Measurements from ENCODE around the gene MSI2. TPM values are rescaled to one million over a fixed set of nuclear protein-coding genes. Genes with fewer than 3 reads are reported as not detected.

The MSI2 gene
- total and polyA plus RNA-seq, 2 donors, result 25.3 to 52.5 TPM

DNA sequence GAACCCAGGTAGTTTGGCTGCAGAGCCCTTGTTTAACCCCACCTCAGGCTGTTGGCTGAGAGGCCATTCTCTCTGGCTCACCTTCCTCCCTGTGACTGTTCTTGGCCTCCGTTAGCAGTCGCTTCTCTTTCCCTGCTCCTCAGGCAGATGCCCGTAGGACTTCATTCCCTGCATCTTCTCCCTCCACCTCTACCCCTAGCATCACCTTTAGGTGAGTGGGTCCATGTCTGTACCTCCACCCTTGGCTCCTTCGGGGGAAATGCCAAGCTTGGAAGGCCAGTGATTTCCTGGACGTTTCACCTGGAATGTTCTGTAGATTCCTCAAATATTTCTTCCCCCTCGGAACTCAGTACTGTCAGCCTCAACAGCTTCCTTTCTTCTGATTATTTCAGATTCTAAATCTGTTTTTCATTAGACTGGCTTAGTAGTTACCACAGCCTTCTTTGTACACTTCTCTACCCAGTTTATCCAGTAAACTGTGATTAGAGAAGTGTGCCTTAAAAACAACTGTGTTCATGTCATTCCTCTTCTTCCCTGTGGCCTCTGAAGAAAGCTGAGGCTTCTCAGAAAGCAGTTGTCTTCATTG is 227.9 kb downstream of the MSI2 start:
- H3K4me1 ChIP-seq (ENCODE audit: control insufficient read depth in 2 of 2, insufficient read depth in 2 of 2, low read length in 2 of 2), result peaks cover 78 to 94% of the 10 kb centered on the region in 2 donors
- H3K36me3 ChIP-seq (ENCODE audit: control insufficient read depth in 2 of 2, insufficient read depth in 2 of 2, low read length in 1 of 2), result peaks cover 0 to 14% of the 10 kb centered on the region in 2 donors
- 94% methylated on average over 6 of the region's 6 CpGs for WGBS
- peak overlapping the region in 1 of 2 donors; percentile 19 for H3K4me3 ChIP-seq (ENCODE audit: low read length in 2 of 2)
- H3K27me3 ChIP-seq (ENCODE audit: control insufficient read depth in 2 of 2, insufficient read depth in 1 of 2, low read length in 1 of 2), result no peaks in the 10 kb centered on the region
- peak overlapping the region in 1 of 2 donors; percentile 92 for H3K27ac ChIP-seq (ENCODE audit: low read depth in 1 of 2, low read length in 1 of 2)
- DNase-seq (ENCODE audit: low read depth in 6 of 9, low spot score in 9 of 9), result no peak
- H3K9me3 ChIP-seq (ENCODE audit: control insufficient read depth in 2 of 2, insufficient read depth in 1 of 2, low read length in 1 of 2), result no peaks in the 10 kb centered on the region

- no peaks in the 10 kb centered on the region for H3K27me3 ChIP-seq (ENCODE audit: control insufficient read depth in 2 of 2, insufficient read depth in 1 of 2, low read length in 1 of 2)
- peak overlapping the region in 1 of 2 donors; percentile 19 for H3K4me3 ChIP-seq (ENCODE audit: low read length in 2 of 2)
- 43% methylated on average over 10 of the region's 10 CpGs for WGBS
- no peaks in the 10 kb centered on the region for H3K9me3 ChIP-seq (ENCODE audit: control insufficient read depth in 2 of 2, insufficient read depth in 1 of 2, low read length in 1 of 2)
- H3K36me3 ChIP-seq (ENCODE audit: control insufficient read depth in 2 of 2, insufficient read depth in 2 of 2, low read length in 1 of 2), result peaks cover 0 to 9% of the 10 kb centered on the region in 2 donors
- H3K27ac ChIP-seq (ENCODE audit: low read depth in 1 of 2, low read length in 1 of 2), result peak overlapping the region; percentile 60 to 92
- peaks cover 80 to 94% of the 10 kb centered on the region in 2 donors for H3K4me1 ChIP-seq (ENCODE audit: control insufficient read depth in 2 of 2, insufficient read depth in 2 of 2, low read length in 2 of 2)
- DNase-seq (ENCODE audit: low read depth in 6 of 9, low spot score in 9 of 9), result peak in 1 of 9 donors; percentile 67
Observed at GRCh38 chr17:57484826-57485565, 228.7 kb downstream of the MSI2 start.

DNA sequence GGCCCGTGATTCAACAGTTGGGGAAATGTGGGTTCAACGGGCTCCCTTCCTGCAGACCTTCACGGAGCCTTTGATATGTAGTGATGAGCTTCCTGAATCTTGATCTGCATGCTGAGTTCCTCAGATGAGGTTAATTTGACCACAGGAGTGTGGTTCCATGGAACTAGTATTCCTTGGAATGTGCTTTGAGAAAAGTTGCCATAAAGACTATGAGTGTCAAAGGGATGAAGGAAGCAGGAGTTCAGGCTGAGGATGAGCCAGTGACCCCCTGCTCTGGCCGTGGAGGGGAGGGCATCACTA is 229.2 kb downstream of the MSI2 start:
- no peak overlapping the region for H3K4me3 ChIP-seq (ENCODE audit: low read length in 2 of 2)
- WGBS, result 18% methylated on average over 4 of the region's 4 CpGs
- H3K27me3 ChIP-seq (ENCODE audit: control insufficient read depth in 2 of 2, insufficient read depth in 1 of 2, low read length in 1 of 2), result no peaks in the 10 kb centered on the region
- no peaks in the 10 kb centered on the region for H3K9me3 ChIP-seq (ENCODE audit: control insufficient read depth in 2 of 2, insufficient read depth in 1 of 2, low read length in 1 of 2)
- no peak for DNase-seq (ENCODE audit: low read depth in 6 of 9, low spot score in 9 of 9)
- H3K4me1 ChIP-seq (ENCODE audit: control insufficient read depth in 2 of 2, insufficient read depth in 2 of 2, low read length in 2 of 2), result peaks cover 80 to 94% of the 10 kb centered on the region in 2 donors
- peaks cover 0 to 9% of the 10 kb centered on the region in 2 donors for H3K36me3 ChIP-seq (ENCODE audit: control insufficient read depth in 2 of 2, insufficient read depth in 2 of 2, low read length in 1 of 2)
- peak overlapping the region; percentile 55 to 92 for H3K27ac ChIP-seq (ENCODE audit: low read depth in 1 of 2, low read length in 1 of 2)

- Histone ChIP-seq H3K27ac (ENCODE audit: low read depth in 1 of 2, low read length in 1 of 2) (peak overlapping the region; percentile 55 to 92), H3K27me3 (ENCODE audit: control insufficient read depth in 2 of 2, insufficient read depth in 1 of 2, low read length in 1 of 2) (no peaks in the 10 kb centered on the region), H3K9me3 (ENCODE audit: control insufficient read depth in 2 of 2, insufficient read depth in 1 of 2, low read length in 1 of 2) (no peaks in the 10 kb centered on the region), H3K36me3 (ENCODE audit: control insufficient read depth in 2 of 2, insufficient read depth in 2 of 2, low read length in 1 of 2) (peaks cover 0 to 9% of the 10 kb centered on the region in 2 donors), H3K4me1 (ENCODE audit: control insufficient read depth in 2 of 2, insufficient read depth in 2 of 2, low read length in 2 of 2) (peaks cover 81 to 95% of the 10 kb centered on the region in 2 donors), H3K4me3 (ENCODE audit: low read length in 2 of 2) (no peak overlapping the region)
- WGBS, result 57% methylated on average over 13 of the region's 13 CpGs
- peak in 1 of 9 donors; percentile 75 for DNase-seq (ENCODE audit: low read depth in 6 of 9, low spot score in 9 of 9)
Observed at GRCh38 chr17:57485916-57486881, 229.9 kb downstream of the MSI2 start.

DNA sequence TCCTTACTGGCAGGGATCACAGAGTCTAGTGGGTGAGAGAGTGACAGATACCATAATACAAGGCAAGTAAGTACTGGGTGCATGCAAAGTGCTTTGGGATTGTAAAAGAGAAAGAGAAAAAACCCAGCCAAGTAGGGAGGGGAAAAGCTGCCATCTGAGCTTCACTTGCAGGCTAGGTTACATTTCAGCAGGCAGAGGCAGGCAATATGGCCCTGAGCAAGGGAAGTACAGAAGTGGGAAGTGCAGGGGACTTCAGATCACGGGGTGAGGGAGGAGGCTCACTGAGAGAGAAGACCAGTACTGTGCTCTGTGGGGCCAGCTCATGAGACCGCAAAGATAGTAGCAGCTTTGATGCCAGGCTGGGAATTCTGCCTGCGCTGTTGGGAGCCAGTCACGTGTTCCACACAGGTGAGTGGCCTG is 230.6 kb downstream of the MSI2 start:
- no peaks in the 10 kb centered on the region for H3K9me3 ChIP-seq (ENCODE audit: control insufficient read depth in 2 of 2, insufficient read depth in 1 of 2, low read length in 1 of 2)
- peaks cover 84 to 97% of the 10 kb centered on the region in 2 donors for H3K4me1 ChIP-seq (ENCODE audit: control insufficient read depth in 2 of 2, insufficient read depth in 2 of 2, low read length in 2 of 2)
- no peak overlapping the region for H3K4me3 ChIP-seq (ENCODE audit: low read length in 2 of 2)
- peak overlapping the region; percentile 1 to 92 for H3K27ac ChIP-seq (ENCODE audit: low read depth in 1 of 2, low read length in 1 of 2)
- no peaks in the 10 kb centered on the region for H3K27me3 ChIP-seq (ENCODE audit: control insufficient read depth in 2 of 2, insufficient read depth in 1 of 2, low read length in 1 of 2)
- peaks cover 0 to 8% of the 10 kb centered on the region in 2 donors for H3K36me3 ChIP-seq (ENCODE audit: control insufficient read depth in 2 of 2, insufficient read depth in 2 of 2, low read length in 1 of 2)
- WGBS, result 27% methylated on average over 4 of the region's 4 CpGs
- DNase-seq (ENCODE audit: low read depth in 6 of 9, low spot score in 9 of 9), result peak in 1 of 9 donors; percentile 59

GRCh38 chr17:57487573-57487972 is 231.2 kb downstream of the MSI2 start:
- peak overlapping the region; percentile 47 to 92 for H3K27ac ChIP-seq (ENCODE audit: low read depth in 1 of 2, low read length in 1 of 2)
- H3K27me3 ChIP-seq (ENCODE audit: control insufficient read depth in 2 of 2, insufficient read depth in 1 of 2, low read length in 1 of 2), result no peaks in the 10 kb centered on the region
- H3K4me1 ChIP-seq (ENCODE audit: control insufficient read depth in 2 of 2, insufficient read depth in 2 of 2, low read length in 2 of 2), result peaks cover 90 to 97% of the 10 kb centered on the region in 2 donors
- H3K9me3 ChIP-seq (ENCODE audit: control insufficient read depth in 2 of 2, insufficient read depth in 1 of 2, low read length in 1 of 2), result no peaks in the 10 kb centered on the region
- H3K36me3 ChIP-seq (ENCODE audit: control insufficient read depth in 2 of 2, insufficient read depth in 2 of 2, low read length in 1 of 2), result peaks cover 0 to 5% of the 10 kb centered on the region in 2 donors
- H3K4me3 ChIP-seq (ENCODE audit: low read length in 2 of 2), result peak overlapping the region in 1 of 2 donors; percentile 19
- peak in 3 of 9 donors; percentile 62 to 83 (median 64) for DNase-seq (ENCODE audit: low read depth in 6 of 9, low spot score in 9 of 9)
- 2% methylated on average over 5 of the region's 5 CpGs for WGBS

- no peak for DNase-seq (ENCODE audit: low read depth in 6 of 9, low spot score in 9 of 9)
- Histone ChIP-seq H3K9me3 (ENCODE audit: control insufficient read depth in 2 of 2, insufficient read depth in 1 of 2, low read length in 1 of 2) (no peaks in the 10 kb centered on the region), H3K4me1 (ENCODE audit: control insufficient read depth in 2 of 2, insufficient read depth in 2 of 2, low read length in 2 of 2) (peaks cover 87 to 100% of the 10 kb centered on the region in 2 donors)
Observed at GRCh38 chr17:57488856-57489255, 232.5 kb downstream of the MSI2 start.

GRCh38 chr17:57489321-57489720 is 233.0 kb downstream of the MSI2 start:
- 95% methylated on average over 4 of the region's 4 CpGs for WGBS
- Histone ChIP-seq H3K36me3 (ENCODE audit: control insufficient read depth in 2 of 2, insufficient read depth in 2 of 2, low read length in 1 of 2) (peaks cover 0 to 9% of the 10 kb centered on the region in 2 donors), H3K4me1 (ENCODE audit: control insufficient read depth in 2 of 2, insufficient read depth in 2 of 2, low read length in 2 of 2) (peaks cover 82 to 98% of the 10 kb centered on the region in 2 donors), H3K9me3 (ENCODE audit: control insufficient read depth in 2 of 2, insufficient read depth in 1 of 2, low read length in 1 of 2) (no peaks in the 10 kb centered on the region), H3K4me3 (ENCODE audit: low read length in 2 of 2) (no peak overlapping the region), H3K27me3 (ENCODE audit: control insufficient read depth in 2 of 2, insufficient read depth in 1 of 2, low read length in 1 of 2) (no peaks in the 10 kb centered on the region), H3K27ac (ENCODE audit: low read depth in 1 of 2, low read length in 1 of 2) (peak overlapping the region in 1 of 2 donors; percentile 73)
- no peak for DNase-seq (ENCODE audit: low read depth in 6 of 9, low spot score in 9 of 9)

More at GRCh38 chr17:57488856-57489255, 232.5 kb downstream of the MSI2 start:
- WGBS, result 82% methylated on average over 9 of the region's 9 CpGs
- no peaks in the 10 kb centered on the region for H3K27me3 ChIP-seq (ENCODE audit: control insufficient read depth in 2 of 2, insufficient read depth in 1 of 2, low read length in 1 of 2)
- peaks cover 0 to 8% of the 10 kb centered on the region in 2 donors for H3K36me3 ChIP-seq (ENCODE audit: control insufficient read depth in 2 of 2, insufficient read depth in 2 of 2, low read length in 1 of 2)
- H3K27ac ChIP-seq (ENCODE audit: low read depth in 1 of 2, low read length in 1 of 2), result peak overlapping the region in 1 of 2 donors; percentile 73
- H3K4me3 ChIP-seq (ENCODE audit: low read length in 2 of 2), result no peak overlapping the region
